ENCODE data around the gene LOXL3. TPM values are rescaled to one million over a fixed set of nuclear protein-coding genes. Genes with fewer than 3 reads are reported as not detected.

Gene LOXL3
- total RNA-seq, 1 donor from 2014 or later = 68.1 TPM

- DNase-seq (ENCODE audit: low spot score) = no peak
Measured at GRCh38 chr2:74551942-74552913, 1.5 kb downstream of the LOXL3 start.

GRCh38 chr2:74551530-74551929 is 2.2 kb downstream of the LOXL3 start:
- DNase-seq (ENCODE audit: low spot score) = no peak

GRCh38 chr2:74550231-74550630 is 3.5 kb downstream of the LOXL3 start:
- no peak for DNase-seq (ENCODE audit: low spot score)

- DNase-seq (ENCODE audit: low spot score) = peak; percentile 75
Measured at GRCh38 chr2:74548900-74549826, 4.6 kb downstream of the LOXL3 start.

- DNase-seq (ENCODE audit: low spot score) = no peak
Measured at GRCh38 chr2:74548285-74548899, 5.3 kb downstream of the LOXL3 start.

- no peak for DNase-seq (ENCODE audit: low spot score)
Measured at GRCh38 chr2:74546004-74546403, 7.7 kb downstream of the LOXL3 start.

GRCh38 chr2:74544634-74545033 is 9.1 kb downstream of the LOXL3 start:
- no peak for DNase-seq (ENCODE audit: low spot score)

- DNase-seq (ENCODE audit: low spot score) = no peak
Measured at GRCh38 chr2:74542978-74543377, 10.8 kb downstream of the LOXL3 start.

GRCh38 chr2:74540291-74540690 is 13.5 kb downstream of the LOXL3 start:
- DNase-seq (ENCODE audit: low spot score) = no peak

GRCh38 chr2:74538881-74539339 is 14.8 kb downstream of the LOXL3 start:
- no peak for DNase-seq (ENCODE audit: low spot score)

GRCh38 chr2:74537140-74537539 is 16.6 kb downstream of the LOXL3 start:
- DNase-seq (ENCODE audit: low spot score) = no peak

GRCh38 chr2:74536166-74536950 is 17.4 kb downstream of the LOXL3 start:
- no peak for DNase-seq (ENCODE audit: low spot score)

- DNase-seq (ENCODE audit: low spot score) = no peak
Measured at GRCh38 chr2:74535440-74535965, 18.2 kb downstream of the LOXL3 start.

- DNase-seq (ENCODE audit: low spot score) = no peak
Measured at GRCh38 chr2:74534411-74534810, 19.3 kb downstream of the LOXL3 start.

GRCh38 chr2:74533464-74533863 is 20.3 kb downstream of the LOXL3 start:
- no peak for DNase-seq (ENCODE audit: low spot score)

- peak; percentile 47 for DNase-seq (ENCODE audit: low spot score)
Measured at GRCh38 chr2:74532222-74532621, 21.5 kb downstream of the LOXL3 start.

- DNase-seq (ENCODE audit: low spot score) = no peak
Measured at GRCh38 chr2:74531666-74532065, 22.1 kb downstream of the LOXL3 start.

GRCh38 chr2:74530239-74531187 is 23.2 kb downstream of the LOXL3 start:
- DNase-seq (ENCODE audit: low spot score) = peak; percentile 49

All from umbilical cord (tissue), 2 donors.